WTC11 (cell line): Measurements from ENCODE around the gene CAMKMT.

ENCODE experiments used
- CBFB ChIP-seq: sonication (generic); formaldehyde crosslinking; IDR thresholded peaks from 2 replicates; pipeline ENCODE4 v1.8.1; 2022; ENCODE audit warnings: mild to moderate bottlenecking, low read depth, missing genetic modification reagents
- ZNF138 ChIP-seq: sonication (generic); formaldehyde crosslinking; conservative IDR thresholded peaks from 2 replicates; pipeline ENCODE4 v1.8.1; 2022; ENCODE audit warnings: mild to moderate bottlenecking, moderate library complexity, missing genetic modification reagents
- ZSCAN18 ChIP-seq: fragments of 250-450 bp; sonication (Bioruptor Pico); IDR thresholded peaks from 2 replicates; pipeline ENCODE4 v2.1.2; 2022; ENCODE audit warnings: mild to moderate bottlenecking, moderate library complexity
- TF ChIP-seq, protein P1 (sequence below): fragments of 200-600 bp; IDR thresholded peaks from 2 replicates; pipeline ENCODE4 v1.8.0; 2022; ENCODE audit warnings: antibody characterized with exemption
- TF ChIP-seq, protein P2 (sequence below): sonication (generic); formaldehyde crosslinking; conservative IDR thresholded peaks from 2 replicates; pipeline ENCODE4 v1.8.1; 2023; ENCODE audit warnings: mild to moderate bottlenecking, low read depth, missing genetic modification reagents, moderate library complexity

DNA sequence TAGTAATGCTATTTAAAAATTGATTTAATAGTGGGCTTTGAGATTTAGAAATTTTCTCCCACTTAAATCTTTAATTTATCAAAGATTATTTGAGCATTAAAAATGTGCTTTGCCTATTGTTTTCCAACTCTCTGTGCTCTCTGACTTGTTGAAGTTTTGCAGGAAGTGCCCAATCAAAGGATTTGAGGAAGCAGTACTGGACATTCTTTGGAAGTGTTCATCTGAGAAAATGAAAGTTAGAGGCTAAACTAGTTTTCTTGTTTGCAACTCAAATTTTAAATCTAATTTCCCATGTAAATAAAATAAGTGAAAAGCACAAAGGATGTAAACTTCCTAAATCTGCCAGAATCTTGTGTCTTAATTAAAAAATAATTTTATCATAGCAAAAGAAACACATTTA is 89.1 kb downstream of the CAMKMT start:
- TF ChIP-seq, protein P1, sequence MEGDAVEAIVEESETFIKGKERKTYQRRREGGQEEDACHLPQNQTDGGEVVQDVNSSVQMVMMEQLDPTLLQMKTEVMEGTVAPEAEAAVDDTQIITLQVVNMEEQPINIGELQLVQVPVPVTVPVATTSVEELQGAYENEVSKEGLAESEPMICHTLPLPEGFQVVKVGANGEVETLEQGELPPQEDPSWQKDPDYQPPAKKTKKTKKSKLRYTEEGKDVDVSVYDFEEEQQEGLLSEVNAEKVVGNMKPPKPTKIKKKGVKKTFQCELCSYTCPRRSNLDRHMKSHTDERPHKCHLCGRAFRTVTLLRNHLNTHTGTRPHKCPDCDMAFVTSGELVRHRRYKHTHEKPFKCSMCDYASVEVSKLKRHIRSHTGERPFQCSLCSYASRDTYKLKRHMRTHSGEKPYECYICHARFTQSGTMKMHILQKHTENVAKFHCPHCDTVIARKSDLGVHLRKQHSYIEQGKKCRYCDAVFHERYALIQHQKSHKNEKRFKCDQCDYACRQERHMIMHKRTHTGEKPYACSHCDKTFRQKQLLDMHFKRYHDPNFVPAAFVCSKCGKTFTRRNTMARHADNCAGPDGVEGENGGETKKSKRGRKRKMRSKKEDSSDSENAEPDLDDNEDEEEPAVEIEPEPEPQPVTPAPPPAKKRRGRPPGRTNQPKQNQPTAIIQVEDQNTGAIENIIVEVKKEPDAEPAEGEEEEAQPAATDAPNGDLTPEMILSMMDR: no peak
- TF ChIP-seq ZSCAN18 (CRISPR knock-in tag) (no peak), CBFB (CRISPR knock-in tag) (no peak), ZNF138 (CRISPR knock-in tag) (no peak)
- TF ChIP-seq, protein P2, sequence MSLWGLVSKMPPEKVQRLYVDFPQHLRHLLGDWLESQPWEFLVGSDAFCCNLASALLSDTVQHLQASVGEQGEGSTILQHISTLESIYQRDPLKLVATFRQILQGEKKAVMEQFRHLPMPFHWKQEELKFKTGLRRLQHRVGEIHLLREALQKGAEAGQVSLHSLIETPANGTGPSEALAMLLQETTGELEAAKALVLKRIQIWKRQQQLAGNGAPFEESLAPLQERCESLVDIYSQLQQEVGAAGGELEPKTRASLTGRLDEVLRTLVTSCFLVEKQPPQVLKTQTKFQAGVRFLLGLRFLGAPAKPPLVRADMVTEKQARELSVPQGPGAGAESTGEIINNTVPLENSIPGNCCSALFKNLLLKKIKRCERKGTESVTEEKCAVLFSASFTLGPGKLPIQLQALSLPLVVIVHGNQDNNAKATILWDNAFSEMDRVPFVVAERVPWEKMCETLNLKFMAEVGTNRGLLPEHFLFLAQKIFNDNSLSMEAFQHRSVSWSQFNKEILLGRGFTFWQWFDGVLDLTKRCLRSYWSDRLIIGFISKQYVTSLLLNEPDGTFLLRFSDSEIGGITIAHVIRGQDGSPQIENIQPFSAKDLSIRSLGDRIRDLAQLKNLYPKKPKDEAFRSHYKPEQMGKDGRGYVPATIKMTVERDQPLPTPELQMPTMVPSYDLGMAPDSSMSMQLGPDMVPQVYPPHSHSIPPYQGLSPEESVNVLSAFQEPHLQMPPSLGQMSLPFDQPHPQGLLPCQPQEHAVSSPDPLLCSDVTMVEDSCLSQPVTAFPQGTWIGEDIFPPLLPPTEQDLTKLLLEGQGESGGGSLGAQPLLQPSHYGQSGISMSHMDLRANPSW (CRISPR knock-in tag): no peak
